Ureter (tissue), 1 donor: ENCODE data around the gene STRIP1. TPM values are rescaled to one million over a fixed set of nuclear protein-coding genes. Genes with fewer than 3 reads are reported as not detected.

Experiments
- DNase-seq: peaks from one replicate; pipeline ENCODE4 v3.0.0-alpha.2; 2020; ENCODE audit warnings: low spot score
- total RNA-seq: library from RNA; stranded (reverse); gene quantifications from one replicate; pipeline ENCODE4 v1.2.4, GENCODE V29; 2023
- donor health status: DM: yes; HTN: yes; CAD: no.

The STRIP1 gene
- total RNA-seq, 1 donor from 2014 or later: 41.5 TPM

GRCh38 chr1:110091791-110092190 lies 57.4 kb downstream of the STRIP1 start:
- no peak for DNase-seq

- no peak for DNase-seq
Observed at GRCh38 chr1:110092991-110093390, 58.6 kb downstream of the STRIP1 start.

- no peak for DNase-seq
Observed at GRCh38 chr1:110094931-110095654, 60.7 kb downstream of the STRIP1 start.

DNA sequence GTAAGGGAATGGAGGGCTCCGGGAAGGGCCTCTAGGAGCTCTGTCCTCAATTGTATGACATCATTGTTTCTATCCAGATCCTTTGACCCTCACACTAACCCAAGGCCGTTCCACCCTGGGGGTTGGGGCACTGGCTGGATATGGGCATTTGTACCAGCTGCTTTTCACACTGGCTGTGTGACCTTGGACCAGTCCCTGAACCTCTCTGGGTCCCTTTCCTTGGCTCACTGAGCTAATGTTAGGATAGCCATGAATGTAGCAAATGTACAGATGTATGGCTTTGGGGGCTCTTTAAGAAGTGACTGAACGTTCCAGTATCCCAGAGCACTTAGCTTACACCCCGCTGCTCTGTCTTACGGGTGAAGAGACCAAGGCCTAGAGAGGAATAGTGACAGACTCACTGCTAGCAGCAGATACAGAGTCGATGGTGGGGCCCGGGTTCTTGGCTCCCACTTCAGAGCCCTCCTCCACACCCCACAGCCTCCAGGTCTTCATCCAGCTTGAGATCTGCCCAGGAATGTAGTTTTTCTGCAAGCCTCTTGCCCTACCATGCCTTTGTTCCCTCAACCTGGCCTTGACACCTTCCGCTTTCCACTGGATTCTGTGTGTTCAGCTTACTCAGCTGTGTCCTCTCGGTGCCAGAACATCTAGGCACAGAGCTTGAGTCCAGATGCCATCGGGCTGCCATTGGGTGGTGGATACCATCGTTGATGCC lies 63.2 kb downstream of the STRIP1 start:
- no peak for DNase-seq

DNA sequence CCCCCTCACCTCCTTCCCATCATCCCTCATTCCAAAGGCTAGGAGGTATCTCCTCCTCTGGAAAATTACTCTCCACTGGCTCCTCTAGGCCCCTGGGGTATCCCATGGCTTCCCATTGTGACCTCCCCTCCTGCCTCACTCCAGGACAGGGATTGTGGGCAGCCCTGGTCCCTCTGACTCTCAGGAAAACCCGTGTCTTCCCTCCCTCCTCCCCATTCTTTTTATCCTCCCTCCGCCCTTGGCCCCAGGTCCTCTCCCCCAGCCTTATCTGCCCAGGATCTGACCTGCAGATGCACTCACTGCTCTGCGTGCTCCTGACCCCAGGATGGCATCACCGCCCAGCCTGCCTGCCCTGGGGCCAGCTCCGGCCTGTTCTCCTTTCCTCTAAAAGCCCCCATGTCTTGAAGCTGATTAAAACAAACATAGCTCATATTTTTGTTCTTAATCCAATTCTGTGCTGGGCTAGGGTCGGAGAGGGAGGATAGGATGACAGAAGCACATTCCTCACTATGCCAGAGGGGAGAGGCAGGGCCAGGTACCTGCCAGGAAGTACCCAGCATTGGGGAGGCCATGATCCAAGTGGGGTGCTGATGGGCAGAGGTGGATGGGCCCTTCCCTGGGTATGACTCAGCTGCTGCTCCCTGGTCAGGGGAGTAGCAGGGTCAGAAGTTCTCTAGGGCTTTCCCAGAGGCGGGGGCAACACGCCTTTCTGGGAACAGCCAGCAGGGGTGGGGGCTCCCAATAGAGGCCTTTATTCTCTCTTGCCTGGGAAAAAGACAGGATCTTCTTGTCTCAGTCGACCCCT lies 64.0 kb downstream of the STRIP1 start:
- DNase-seq: no peak

DNA sequence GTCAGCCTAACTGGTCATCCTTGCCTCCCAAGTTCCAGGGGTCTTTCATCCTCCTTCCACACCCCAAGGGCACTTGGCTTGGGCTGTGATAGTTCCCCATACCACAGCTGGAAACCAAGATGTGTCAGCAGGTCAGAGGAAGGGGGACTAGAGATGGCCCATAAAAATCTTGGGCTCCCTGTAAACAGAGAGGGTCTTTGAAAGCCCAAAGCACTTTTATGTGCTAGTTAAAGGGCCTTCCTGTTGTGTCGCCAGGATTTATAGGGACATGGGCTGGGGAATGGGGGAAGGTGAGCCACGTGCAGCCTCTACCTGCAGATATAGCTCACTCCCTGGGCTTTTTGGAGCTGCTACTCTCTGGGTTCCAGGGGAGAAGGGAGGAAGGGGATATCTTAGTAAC lies 65.9 kb downstream of the STRIP1 start:
- no peak for DNase-seq

GRCh38 chr1:110102081-110102480 lies 67.7 kb downstream of the STRIP1 start:
- DNase-seq: no peak

Other genes with a start within 250 kb of the STRIP1 start
- gene CSF1, start 123.8 kb upstream of the STRIP1 start, total RNA-seq: 26.1 TPM
- 71.0 TPM for gene AHCYL1, start 49.9 kb upstream of the STRIP1 start, total RNA-seq
- not detected for gene ALX3, start 36.0 kb downstream of the STRIP1 start, total RNA-seq
- not detected for gene UBL4B, start 77.8 kb downstream of the STRIP1 start, total RNA-seq
- not detected for gene SLC6A17, start 115.9 kb downstream of the STRIP1 start, total RNA-seq
- 5.2 TPM for gene KCNC4, start 175.7 kb downstream of the STRIP1 start, total RNA-seq